Right hindlimb (tissue), 1 donor: Measurements from ENCODE around the gene RTL10.
A peak's percentile ranks its signal among the peaks of the same experiment; 100 is the strongest.

Experiments
- DNase-seq: peaks from one replicate; pipeline ENCODE4 v3.0.0-alpha.2; 2018

The RTL10 gene, protein sequence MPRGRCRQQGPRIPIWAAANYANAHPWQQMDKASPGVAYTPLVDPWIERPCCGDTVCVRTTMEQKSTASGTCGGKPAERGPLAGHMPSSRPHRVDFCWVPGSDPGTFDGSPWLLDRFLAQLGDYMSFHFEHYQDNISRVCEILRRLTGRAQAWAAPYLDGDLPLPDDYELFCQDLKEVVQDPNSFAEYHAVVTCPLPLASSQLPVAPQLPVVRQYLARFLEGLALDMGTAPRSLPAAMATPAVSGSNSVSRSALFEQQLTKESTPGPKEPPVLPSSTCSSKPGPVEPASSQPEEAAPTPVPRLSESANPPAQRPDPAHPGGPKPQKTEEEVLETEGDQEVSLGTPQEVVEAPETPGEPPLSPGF

DNA sequence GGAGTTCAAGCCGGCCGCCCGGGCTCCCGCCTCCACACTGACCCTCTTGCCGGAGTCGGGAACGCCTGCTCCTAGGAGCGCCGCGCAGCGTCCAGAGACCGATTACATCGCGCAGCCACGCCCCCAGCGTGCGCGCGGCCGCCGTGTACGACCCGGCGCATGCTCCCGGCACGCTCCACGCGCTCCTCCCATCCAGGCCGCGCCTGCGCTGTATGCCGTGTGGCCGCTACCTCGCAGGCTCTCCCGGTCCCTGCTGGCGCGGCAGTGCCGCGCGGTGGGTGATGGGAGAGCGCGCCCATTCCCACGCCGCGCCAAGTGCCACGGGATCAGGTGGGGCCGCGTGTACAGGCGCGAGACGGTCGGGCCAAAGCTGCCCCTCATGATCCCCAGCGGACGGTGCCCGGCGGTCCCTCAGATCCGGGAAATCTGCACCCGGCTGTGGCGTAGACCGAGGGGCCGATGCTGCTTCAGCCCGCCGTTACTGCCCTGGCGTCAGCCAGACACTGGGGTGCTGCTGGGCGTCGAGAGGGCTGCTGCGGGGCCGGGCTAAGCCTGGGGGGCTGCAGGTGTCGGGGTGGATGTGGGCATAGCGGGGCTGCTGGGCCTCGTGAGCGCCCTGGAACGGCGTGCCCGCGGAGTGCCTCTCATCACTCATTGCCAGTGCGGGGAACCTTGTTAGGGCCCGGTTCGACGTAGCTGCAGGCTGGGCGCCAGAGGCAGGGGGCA is at the start of gene RTL10, which contains the start of gene GNB1L:
TSS of gene RTL10 (minus strand) at position 97 of the 726 bp plus-strand sequence. CDS start 2,613 bp downstream, outside the sequence.
TSS of gene GNB1L (minus strand) at position 97 of the 726 bp plus-strand sequence. CDS start 33,519 bp downstream, outside the sequence.
- peak; percentile 98 for DNase-seq

DNA sequence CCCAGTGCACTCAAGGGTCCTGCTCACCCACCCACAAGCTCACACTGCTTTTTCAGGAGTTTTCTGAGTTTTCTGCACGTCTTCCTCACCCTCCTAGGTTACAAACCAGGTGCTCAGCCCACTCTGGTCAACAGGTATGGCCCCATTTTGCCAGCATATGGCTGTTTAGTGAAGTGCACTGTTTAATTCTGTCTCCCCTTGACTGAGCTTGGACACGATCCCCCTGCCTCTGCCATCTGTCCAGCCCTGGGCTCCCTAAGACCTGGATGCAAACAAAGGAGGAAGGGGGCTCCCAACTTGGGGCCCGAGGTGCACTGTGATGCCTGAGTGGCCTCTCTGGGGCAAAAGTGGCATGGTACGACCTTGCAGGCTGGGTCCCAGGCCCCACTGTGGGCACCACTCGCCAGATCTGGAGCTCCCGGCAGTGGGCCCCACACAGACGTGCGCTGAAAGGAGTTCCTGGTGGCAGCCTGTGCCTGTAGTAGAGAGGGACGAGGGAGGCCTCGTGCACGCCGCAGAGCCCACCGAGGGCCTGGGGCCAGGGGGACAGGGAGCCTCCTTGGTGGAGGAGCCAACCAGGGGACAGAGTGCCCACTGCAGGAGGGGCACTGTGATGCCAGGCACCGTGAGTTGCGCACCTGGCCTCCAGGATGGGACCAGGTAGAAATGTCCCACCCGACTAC is 49.6 kb upstream of the RTL10 start:
- no peak for DNase-seq

DNA sequence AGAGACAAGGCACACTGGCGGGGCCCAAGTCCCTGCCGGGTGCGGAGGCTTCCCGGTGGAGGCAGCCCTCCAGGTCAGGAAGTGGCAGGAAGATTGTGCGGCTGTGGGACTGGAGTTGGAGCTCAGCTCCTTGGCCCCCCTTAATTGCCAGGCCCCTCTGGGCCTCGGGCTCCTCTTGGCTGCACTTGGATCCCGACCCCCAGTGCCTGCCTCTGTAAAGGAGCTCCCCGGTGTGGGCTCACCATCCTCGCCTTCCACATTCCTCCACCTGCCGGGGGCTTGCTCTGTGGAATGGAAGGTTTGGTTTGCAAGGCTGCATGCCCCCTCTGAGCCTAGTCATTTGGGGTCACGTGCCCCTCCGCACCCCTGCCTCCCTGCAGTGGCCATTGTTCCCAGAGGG is 48.8 kb upstream of the RTL10 start:
- no peak for DNase-seq

DNA sequence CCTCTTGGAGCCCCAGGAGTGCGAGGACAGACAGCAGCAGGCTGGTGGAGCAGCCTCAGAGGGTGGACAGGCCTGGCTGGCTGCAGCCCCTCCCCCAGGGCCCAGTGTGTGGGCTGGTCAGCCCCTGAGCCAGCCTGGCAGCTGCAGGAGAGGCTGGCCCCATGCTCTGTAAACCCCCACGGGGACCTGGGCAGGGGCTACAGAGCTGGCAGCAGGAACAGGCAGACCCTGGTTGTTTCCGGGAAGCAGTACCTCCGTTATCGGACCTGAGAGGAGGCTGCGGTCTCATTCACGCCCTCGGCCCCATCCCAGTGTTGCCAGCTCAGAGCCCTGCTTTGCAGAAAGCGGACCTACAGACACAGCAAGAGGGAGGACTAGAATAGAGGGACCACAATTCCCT is 48.4 kb upstream of the RTL10 start:
- no peak for DNase-seq

DNA sequence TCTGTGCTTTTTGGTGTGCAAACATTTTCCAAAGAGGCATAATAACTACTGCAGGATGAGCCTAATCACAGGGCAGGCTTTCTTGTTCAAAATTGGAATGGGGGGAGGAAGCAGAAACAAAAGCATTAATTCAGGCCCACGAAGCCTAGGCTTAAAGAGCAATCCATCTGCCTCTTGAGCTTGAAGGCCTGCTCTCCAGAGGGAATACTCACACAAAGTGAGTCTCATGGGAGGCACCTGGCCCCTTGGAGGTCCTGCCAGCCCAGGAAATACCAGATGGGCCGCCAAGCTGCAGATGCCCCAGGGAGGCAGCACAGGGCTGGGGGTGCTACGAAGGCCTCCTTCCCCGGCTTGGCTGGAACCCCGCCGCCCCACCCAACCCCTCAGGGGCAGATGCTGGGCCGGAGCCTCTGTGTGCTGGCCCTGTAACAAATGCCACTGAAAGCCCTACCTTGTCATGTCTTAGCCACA is 47.6 kb upstream of the RTL10 start:
- no peak for DNase-seq

DNA sequence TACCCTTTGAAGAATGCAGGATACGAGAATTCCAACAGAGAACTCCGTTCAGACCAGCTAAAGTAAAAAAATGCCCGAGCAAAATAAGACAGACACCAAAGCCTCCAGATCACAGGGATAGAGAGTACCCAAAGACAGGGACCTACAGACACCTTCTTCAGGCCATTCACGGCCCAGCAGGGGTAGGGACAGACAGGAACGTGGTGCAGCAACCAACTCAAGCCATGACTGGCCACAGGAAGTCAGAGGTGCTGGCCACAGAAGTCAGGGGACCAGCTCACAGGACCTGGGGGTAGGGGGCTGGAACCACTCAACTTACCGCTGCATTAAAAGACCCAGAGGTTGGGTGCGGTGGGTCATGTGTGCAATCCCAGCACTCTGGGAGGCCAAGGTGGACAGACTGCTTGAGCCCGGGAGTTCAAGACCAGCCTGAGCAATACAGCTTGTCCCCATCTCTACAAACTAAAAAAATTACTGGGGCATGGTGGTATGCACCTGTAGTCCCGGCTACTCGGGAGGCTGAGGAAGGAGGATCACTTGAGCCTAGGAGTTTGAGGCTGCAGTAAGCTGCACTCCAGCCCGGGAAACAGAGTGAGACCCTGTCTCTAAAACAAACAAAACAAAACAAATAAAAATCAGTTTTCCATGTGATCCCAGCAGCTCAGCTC is 47.0 kb upstream of the RTL10 start:
- DNase-seq = no peak

DNA sequence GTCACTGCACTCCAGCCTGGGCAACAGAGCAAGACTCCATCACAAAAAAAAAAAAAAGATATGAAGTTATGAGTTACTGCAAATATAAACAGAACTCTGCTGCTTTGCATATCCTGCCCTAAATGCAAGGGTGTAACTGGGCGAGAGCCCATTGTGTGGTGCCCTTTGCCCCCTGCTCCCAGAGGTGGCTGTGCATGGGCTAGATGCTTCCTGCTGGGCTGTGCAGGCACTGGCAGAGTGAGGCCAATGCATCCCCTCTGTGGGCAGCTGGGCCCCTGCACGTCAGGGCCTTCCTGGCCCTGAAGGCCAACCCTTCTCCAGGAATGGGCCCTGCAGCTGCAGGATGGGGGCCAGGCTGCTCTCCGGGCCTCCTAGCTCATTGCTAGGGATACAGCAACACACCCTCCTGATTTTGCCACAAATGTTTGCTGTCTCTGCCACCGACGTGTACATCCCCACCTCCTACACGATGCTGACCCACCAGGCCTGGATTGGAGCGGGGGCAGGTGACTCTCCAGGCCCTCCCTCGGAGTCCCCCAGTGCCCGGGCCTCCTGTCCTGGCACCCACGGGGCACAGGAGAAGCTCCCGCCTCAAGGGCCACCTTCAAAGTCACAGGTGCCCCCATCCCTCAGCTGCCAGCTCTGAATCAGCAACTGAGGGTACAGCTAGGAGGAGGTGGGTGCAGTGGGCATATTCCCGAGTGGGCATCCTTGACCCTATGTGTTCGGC is 46.2 kb upstream of the RTL10 start:
- DNase-seq = no peak

DNA sequence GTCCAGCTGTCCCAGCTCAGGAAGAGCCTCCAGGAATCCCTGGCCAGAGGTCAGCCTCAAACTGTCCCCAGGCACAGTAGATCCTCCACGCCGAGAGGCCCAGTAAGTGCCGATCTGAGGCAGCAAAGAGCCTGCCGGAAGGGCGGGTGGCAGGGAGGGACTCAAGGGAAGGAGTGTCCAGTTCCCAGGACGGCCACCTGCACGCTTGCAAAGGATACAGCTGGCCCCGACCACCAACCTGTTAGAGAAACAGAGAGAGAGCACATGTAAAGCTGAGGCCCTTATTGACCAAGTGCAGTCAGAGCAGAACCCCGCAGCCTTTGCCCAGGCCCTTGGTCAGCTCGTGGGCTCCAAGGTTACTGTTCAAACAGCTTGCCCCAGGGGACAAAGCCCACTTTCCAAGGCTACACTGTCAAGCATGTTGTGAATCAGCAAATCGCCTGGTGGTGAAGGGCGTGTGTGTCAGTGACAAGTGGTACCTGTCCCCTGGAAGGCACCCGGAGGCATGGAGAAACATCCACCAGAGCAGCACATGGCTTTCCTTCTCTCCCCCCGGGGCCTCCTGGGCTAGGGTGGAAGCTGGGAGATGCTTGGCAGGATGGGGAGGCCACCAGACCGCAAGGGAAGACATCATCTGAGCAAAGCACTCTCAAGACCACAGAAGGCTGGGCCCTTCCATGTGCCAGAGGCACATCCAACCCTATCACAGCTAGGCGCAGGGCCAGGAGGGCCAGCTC is 44.3 kb upstream of the RTL10 start:
- DNase-seq = no peak

DNA sequence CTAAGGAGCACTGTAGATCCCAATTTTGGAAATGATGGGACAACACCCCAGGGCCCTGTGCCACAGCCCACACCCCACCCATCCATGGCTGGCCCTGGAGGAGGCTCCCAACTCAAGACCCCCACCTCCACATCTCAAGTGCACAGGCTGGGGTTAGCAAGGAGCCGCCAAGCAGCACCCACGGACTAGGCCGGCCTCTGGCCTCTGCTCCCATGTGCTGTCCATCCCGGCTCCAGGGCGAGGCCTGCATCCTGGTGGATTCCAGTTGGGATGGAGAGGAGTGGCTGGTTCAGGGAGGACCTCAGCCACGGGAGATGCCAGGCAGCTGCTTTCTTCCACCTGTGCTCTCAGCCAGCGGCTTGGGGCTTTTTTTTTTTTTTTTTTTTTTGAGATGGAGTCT is 43.5 kb upstream of the RTL10 start:
- DNase-seq = no peak

DNA sequence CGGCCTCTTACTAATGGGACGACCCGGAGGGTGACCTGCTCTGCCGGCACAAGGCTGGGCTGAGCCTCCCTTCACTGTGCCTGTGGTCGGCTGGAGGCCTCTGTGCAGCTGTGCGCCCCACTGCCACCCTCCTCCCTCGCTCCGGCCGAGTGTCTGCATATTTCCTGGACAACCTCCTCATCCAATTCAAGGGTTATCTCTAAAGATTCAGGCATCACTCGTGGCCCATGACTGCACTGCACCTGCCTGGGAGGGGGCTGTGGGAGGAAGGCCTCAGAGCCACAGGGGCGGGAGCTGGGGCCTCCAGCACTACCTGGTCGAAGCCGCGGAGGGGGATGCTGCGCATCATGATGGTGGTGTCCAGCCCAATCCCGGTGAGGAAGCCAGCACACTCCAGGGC is 43.1 kb upstream of the RTL10 start:
- DNase-seq = peak; percentile 11

DNA sequence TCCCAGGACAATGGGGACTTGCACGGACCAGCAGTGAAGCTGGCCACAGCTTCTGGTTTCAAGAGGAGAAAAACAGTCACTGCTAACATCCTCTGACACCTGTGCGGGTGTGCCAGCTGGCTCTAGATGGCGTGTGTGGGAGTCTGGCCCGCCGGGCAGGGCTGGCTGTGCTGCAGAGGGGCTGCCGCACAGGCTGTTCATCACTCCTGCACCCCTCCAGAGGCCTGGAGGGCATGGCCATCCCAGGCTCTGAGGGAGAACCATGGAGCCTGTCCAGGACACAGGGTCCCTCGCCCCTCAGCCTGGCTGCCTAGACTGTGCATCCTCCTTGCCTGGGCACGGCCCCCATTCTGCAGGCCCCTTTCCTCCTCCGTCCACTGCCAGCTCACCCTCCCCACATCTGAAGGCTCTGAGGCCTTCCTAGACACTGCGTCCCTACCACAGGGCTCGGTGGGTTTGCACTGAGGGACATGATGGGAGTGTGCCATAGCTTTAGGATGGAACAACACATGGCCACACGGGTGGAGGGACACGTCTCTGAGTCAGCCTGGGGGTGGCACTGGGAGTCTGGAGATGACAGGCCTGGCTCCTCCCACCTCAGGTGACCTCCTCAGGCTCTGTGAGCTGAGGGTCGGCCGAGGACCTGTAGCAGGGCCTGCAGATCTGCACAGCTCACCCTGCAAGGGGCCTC is 42.1 kb upstream of the RTL10 start:
- peak; percentile 69 for DNase-seq

DNA sequence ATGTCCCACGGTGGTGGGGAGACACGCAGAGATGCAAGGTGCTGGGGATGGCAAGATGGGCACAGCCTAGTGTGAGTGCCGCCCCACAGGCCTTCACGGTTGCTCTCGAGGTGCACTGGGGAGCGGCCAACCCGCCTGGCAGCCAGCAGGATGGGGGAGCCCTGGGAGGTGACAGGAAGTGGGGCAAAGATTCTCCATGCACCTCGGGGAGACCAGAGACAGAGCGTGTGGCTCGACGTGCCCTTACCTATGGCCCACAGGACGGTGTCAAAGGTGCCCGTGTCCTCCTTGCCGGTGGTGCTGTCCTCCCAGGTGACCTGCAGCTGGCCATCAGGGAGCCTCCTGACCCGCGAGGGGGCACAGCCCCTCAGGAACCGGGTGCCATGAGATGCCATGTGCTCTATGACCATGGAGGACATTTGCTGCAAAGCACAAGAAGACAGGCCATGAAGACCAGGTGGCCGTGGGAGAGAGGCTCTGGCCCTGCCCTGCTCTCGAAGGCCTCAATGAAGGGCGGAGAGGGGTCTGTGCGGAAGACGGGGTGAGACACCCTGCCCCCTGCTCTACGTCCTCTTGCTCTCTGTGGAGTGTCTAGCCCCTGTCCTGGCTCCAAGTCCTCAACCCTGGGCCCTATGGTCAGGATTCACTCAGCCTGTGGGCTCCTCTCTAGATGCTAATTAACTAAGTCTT is 40.6 kb upstream of the RTL10 start:
- DNase-seq = peak; percentile 13

DNA sequence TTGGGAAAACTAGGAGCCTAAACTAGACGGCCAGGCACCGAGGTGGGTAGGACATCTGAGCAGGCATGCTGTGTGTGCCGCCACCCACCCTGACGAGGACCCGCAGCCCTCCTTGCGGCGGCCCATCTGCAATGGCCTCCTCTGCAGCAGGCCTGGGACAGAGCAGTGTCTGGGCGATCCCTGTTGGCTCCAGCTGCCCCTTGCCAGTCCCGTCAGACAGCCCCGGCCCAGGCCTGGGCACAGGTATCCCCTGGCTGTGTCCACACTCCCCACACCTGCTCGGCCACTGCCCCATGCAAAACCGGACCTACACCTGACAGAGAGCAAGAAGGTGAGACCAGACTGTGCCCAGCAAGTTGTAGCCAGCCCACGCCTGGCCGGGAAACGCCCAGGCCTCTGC is 38.7 kb upstream of the RTL10 start:
- DNase-seq = no peak

DNA sequence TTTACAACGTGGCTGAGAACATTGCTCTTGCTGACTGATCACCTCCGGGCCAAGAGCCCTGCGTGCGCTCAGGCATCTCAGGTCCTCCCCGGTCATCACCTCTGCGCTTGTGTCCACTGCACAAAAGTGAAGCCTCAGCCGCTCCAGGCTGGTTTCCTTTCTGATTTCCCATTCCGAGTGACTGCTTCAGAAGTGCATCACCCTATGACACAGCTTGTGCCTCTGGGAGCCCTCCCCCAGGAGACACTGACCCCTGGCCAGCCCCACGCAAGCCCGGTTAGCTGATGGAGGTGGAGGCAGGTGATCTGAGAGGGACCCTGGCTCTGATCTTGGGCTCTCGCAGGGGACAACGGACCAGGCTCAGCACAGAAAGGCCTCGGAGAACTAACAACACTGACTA is 38.3 kb upstream of the RTL10 start:
- peak; percentile 14 for DNase-seq

DNA sequence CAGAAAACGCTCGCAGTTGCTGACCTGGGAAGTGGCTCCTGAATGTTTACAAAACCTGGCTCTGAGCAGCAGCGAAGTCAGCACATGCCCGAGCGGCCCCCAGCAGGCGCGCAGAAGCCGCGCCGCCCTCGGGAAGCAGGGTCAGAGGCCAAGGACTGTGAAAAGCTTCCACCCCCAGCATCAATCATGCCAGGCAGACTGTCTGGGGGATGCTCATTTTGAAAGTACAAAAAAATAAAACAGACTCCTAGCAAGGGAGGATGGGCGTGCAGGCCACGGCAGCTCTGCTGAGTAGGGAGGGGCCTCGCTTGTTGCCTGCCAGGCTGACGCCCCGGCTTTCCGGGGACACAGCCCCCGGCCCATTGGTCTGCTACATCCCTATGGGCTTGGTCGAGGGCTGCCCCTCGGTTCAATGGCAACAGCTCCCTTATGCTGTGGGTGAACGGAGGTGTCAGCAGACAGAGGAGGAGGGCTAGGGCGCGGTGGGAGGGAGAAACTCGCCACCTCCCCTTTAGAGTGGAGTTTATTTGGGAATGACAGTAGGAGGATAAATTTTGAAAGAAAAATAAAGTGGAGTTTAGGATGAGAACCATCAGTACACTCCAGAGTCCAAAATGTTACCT is 37.7 kb upstream of the RTL10 start:
- DNase-seq = peak; percentile 33

DNA sequence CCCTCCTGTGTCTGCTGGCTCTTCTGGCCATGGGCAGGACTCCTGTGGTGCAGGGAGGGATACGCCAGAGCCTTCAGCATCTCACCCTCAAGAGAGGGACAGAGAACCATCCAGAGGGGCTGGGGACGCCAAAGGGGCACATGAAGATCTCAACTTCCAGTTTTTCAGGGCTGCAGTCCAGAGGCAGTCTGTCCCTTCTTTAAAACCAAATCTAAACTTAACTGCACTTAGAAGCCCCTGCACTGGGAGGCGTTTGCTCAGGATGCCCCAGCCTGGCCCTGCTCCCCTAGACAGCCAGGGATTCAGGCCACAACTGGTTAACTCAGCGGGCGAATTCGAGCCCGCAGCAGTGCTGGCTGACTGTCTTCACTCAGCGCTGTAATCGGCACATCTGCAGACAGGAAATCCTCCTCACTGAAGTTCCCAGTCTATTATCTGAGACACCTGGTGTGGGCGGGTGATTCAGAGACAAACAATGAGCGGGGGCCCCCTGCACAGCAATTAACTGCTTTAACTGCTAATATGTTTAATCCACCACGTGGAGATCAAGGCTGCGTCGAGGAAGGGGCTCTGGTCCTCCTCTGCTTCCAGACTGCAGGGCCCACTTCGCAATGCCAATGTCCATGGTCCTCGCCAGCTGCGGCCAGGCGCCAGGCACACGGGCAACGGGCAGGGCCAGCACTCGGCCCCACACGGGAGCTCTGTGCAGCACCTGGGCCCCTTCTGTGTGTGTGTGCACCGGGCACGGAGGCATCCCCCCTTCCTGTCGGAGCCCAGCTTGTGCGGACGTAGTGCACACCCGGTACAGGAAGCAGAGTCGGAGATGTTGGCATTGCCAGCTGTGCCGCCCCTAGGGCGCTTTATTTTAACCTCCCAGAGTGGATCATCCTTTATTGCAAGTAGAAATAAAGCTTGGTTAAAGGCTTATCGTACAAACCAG is 36.9 kb upstream of the RTL10 start:
- DNase-seq = peak; percentile 49

DNA sequence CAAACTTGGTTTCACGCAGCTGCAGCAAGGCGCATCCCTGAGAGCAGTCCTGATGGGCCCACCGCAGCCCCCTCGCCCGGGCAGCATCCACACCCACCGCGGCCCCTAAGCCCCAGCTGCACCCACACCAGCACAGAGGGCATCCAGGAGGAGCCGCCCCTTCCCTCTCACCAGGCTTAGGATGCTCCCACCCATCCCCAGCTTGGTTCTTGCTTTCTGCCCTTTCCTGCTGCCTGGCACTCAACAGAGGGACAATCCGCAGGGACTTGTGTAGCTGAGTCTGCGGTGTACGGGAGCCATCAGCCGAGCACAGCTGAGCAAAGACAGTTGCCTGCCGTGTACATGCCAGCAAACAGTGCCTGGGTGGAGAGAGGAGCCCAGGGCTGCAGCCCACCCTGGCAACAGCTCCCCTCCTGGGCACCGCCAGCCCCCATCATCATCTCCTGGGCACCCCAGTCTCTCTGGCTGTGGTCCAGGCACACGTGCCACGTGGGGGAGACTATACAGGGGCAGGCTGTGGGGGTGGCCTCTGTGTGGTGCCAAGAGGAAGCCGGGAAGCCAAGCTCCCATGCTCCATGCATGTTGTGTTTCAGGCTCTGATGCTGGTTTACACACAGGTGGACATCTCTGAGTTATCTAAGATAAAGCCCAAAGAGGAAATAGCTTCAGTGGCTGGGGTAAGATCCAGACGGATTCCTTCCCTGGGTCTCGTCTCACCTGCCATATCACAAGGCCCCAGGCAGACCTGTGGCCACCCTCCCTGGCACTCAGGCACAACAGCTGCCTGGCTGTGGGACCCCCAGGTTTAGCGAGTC is 36.0 kb upstream of the RTL10 start:
- peak; percentile 24 for DNase-seq

DNA sequence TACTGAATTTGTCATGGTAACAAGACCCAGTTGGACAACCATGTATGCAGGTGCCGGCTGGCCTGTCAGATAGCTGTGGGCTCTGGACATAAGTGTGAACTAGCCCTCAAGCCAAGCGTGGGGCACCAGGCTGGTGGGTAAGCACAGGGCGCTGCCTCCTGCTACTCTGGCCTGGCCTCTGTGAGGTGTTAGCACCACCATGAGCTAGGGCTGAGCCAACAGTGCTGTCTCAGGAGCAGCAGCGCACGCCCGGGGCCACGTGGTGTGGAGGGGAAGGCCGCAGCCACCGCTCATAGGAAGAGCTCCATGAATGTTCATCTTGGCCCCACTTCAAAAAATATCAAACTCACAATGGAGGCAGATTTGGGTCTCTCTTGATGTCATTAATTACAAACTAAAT is 35.3 kb upstream of the RTL10 start:
- DNase-seq = peak; percentile 11
